ENCODE results near the gene CCDC57. TPM values are rescaled to one million over a fixed set of nuclear protein-coding genes. Genes with fewer than 3 reads are reported as not detected.

CCDC57 gene
- total RNA-seq, 1 donor from 2014 or later = 56.6 TPM

DNA sequence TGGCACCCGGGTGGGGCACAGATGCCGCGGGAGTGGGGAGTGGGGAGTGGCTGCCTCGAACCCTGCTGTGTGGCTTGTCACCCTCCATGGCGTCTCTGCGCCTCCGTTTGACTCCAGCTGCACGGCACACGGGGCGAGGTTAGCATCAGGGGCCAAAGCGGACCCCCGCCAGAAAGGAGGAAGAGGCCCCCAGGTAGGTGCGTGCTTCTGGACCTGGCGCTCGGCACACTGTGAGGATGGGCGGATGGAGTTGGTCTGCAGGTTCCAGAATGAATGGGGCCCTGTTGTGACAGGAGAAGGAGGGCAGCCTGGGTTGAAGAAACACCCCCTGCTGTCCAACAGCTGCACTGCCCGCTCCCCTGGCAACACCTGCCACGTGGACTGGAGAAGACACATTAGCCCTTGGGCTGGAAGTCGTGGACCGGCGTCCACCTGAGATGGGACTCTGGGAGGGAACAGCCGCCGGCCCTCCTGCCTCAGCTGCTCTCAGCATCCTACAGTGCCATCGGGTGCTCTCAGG, 105.2 kb downstream of the CCDC57 start:
- Mint-ChIP-seq H3K36me3 (ENCODE audit: low read depth) (no peaks in the 10 kb centered on the region), H3K27me3 (no peaks in the 10 kb centered on the region), H3K27ac (no peak overlapping the region), H3K4me1 (peaks cover 30% of the 10 kb centered on the region), H3K4me3 (no peak overlapping the region), H3K9me3 (no peaks in the 10 kb centered on the region)
- ChIA-PET CTCF (interaction anchor here (1.1 to 1.7 kb wide), 2 partner anchors 9 to 148 kb away, joined by 6 read pairs; partner anchors contain the start of gene FASN), POLR2A (interaction anchor here (0.6 to 2.8 kb wide), 4 partner anchors 10 to 180 kb away, joined by 3 to 24 read pairs (median 10); partner anchors contain the start of genes DCXR, FASN and MAFG)
- TF ChIP-seq, protein P1, sequence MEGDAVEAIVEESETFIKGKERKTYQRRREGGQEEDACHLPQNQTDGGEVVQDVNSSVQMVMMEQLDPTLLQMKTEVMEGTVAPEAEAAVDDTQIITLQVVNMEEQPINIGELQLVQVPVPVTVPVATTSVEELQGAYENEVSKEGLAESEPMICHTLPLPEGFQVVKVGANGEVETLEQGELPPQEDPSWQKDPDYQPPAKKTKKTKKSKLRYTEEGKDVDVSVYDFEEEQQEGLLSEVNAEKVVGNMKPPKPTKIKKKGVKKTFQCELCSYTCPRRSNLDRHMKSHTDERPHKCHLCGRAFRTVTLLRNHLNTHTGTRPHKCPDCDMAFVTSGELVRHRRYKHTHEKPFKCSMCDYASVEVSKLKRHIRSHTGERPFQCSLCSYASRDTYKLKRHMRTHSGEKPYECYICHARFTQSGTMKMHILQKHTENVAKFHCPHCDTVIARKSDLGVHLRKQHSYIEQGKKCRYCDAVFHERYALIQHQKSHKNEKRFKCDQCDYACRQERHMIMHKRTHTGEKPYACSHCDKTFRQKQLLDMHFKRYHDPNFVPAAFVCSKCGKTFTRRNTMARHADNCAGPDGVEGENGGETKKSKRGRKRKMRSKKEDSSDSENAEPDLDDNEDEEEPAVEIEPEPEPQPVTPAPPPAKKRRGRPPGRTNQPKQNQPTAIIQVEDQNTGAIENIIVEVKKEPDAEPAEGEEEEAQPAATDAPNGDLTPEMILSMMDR (IDR thresholded peaks at IDR 0.05) = no peak
- ATAC-seq (ENCODE audit: low read depth) = no peak
- no peak for DNase-seq
- intact Hi-C loops (cut with micrococcal nuclease) = loop anchor here (2.0 to 5.0 kb wide), 2 partner anchors 45 to 71 kb away; partner anchors contain the start of gene DCXR

DNA sequence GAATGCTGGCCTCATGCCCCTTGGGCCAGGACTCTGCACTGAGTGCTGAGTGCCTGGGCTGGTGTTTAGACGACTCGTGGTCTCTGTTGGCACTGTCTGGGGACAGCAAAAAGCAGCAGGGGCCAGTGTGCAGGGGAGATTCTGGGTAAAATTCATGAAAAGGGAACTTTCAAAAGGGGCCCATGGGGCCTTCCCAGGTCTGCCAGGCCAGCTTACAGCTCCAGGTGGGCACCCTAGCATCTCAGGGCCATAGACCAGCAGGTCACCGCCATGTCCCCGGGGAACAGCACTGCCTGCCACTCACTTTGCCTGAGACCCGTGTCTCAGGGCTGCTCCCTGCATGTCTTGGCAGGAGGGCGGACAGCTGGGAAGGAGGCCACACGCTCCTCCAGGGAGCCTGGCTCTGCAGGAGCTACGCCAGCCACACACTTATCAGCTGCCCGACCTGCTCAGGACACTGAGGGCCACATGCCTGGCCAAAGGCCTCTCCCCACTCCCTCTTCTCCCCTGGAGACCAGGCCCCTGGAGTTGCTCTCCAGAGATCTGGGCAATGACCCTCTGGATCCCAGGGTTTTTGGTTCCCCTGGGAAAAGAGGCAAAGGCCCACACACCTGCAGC, 105.8 kb downstream of the CCDC57 start:
- no peaks in the 10 kb centered on the region for H3K27me3 Mint-ChIP-seq
- H3K9me3 Mint-ChIP-seq = no peaks in the 10 kb centered on the region
- intact Hi-C loops (cut with micrococcal nuclease) = loop anchor here (2.0 to 5.0 kb wide), 2 partner anchors 46 to 70 kb away; partner anchors contain the start of gene DCXR
- POLR2A ChIA-PET = interaction anchor here (0.6 to 2.8 kb wide), 11 partner anchors 9 to 440 kb away, joined by 3 to 24 read pairs (median 4); partner anchors contain the start of genes ARL16, CCDC137, DCXR and DUS1L
- CTCF ChIA-PET = interaction anchor here (1.1 to 1.9 kb wide), 4 partner anchors 8 to 147 kb away, joined by 3 to 9 read pairs (median 6); partner anchors contain the start of genes DCXR, FASN and RAC3
- peaks cover 32% of the 10 kb centered on the region for H3K4me1 Mint-ChIP-seq
- no peak for DNase-seq
- TF ChIP-seq, protein P1 (IDR thresholded peaks at IDR 0.05) = no peak
- H3K4me3 Mint-ChIP-seq = peak overlapping the region; percentile 88
- ATAC-seq (ENCODE audit: low read depth) = peak; percentile 33
- no peaks in the 10 kb centered on the region for H3K36me3 Mint-ChIP-seq (ENCODE audit: low read depth)
- peak overlapping the region; percentile 94 for H3K27ac Mint-ChIP-seq

DNA sequence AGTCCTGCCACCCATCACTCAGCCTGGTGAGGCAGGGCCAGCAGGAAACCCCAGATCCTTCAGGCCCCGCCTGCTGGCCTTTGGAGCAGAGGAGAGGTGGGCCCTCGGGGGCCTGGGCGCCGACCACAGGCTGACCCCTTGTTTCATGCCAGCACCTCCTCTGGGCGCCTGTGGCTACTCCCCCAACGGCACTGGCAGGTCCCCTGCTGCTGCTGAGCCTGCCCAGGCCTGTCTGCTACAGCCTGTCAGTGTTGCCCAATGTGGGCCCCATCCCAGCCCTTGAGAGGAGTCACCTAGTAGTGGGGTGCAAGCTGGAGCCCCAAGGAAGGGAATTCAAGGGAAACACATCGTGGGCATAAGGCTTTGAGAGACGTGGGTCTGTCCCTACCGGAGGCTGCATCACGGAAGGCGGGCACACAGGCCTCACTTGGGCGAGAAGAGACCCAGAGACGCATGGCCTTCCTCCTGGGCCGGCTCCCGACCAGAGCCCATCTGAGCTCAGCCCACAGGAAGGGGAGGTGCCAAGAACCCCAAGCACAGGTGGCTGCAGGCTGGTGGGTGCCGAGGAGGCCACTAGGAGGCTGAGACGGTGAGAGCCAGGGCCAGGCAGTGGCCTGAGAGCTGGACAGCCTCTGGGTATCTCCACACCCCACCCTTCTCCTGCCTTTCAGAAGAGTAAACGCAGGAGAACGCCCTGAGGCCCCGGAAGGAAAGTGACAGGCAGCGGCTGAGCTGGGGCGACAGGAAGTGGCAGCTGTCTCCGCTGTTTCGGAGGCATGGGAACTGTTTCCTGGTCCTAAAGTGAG, 106.6 kb downstream of the CCDC57 start:
- TF ChIP-seq, protein P1 (IDR thresholded peaks at IDR 0.05) = no peak
- H3K27me3 Mint-ChIP-seq = no peaks in the 10 kb centered on the region
- H3K9me3 Mint-ChIP-seq = no peaks in the 10 kb centered on the region
- CTCF ChIA-PET = interaction anchor here (1.1 to 1.9 kb wide), 4 partner anchors 8 to 146 kb away, joined by 3 to 9 read pairs (median 6); partner anchors contain the start of genes DCXR, FASN and RAC3
- H3K4me3 Mint-ChIP-seq = peak overlapping the region; percentile 88
- ATAC-seq (ENCODE audit: low read depth) (peak; percentile 97), DNase-seq (peak; percentile 53)
- POLR2A ChIA-PET = interaction anchor here (0.6 to 2.8 kb wide), 10 partner anchors 9 to 439 kb away, joined by 3 to 24 read pairs (median 4); partner anchors contain the start of genes ARL16, CCDC137, DCXR and DUS1L
- no peaks in the 10 kb centered on the region for H3K36me3 Mint-ChIP-seq (ENCODE audit: low read depth)
- peak overlapping the region; percentile 94 for H3K27ac Mint-ChIP-seq
- intact Hi-C loops (cut with micrococcal nuclease) = loop anchor here (2.0 to 5.0 kb wide), 2 partner anchors 46 to 69 kb away; partner anchors contain the start of gene DCXR
- peaks cover 32% of the 10 kb centered on the region for H3K4me1 Mint-ChIP-seq

DNA sequence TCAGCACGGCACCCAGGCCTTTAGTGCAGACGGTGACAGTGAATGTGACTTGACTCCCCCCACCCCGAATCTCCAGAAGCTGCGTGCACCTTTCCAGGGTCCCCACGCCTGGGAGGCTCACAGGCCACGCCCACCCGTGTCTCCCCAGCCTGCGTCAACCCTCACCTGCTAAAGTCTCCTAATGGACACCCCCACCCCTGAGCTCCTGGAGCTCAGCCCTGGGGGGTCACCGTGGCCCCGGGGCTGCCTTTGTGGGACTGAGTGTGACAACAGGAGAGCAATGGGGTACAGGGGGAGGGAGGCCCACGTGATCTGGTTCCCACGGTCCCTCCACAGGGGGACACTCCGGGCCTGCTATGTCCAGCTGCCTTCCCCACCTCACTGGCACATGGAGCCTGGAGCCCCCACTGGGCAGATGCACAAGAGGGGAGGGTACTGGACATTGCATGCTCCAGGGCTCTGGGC, 107.2 kb downstream of the CCDC57 start:
- TF ChIP-seq, protein P1 (IDR thresholded peaks at IDR 0.05) = no peak
- ChIA-PET POLR2A (interaction anchor here (1.2 to 2.8 kb wide), 6 partner anchors 8 to 439 kb away, joined by 3 to 24 read pairs (median 7); partner anchors contain the start of genes CCDC137, DCXR, DUS1L and FASN), CTCF (interaction anchor here (1.3 to 1.9 kb wide), 2 partner anchors 68 to 75 kb away, joined by 3 to 9 read pairs; partner anchors contain the start of genes DCXR and RAC3)
- Mint-ChIP-seq H3K4me3 (peak overlapping the region; percentile 88), H3K27me3 (no peaks in the 10 kb centered on the region), H3K36me3 (ENCODE audit: low read depth) (no peaks in the 10 kb centered on the region), H3K27ac (peak overlapping the region; percentile 56), H3K4me1 (peaks cover 32% of the 10 kb centered on the region), H3K9me3 (no peaks in the 10 kb centered on the region)
- ATAC-seq (ENCODE audit: low read depth) (no peak), DNase-seq (no peak)
- intact Hi-C loops (cut with micrococcal nuclease) = loop anchor here (5.0 kb wide), 1 partner anchor 47 kb away; no protein-coding TSS in a partner anchor

Data from activated B cell treated with CpG ODN at 0.5 μM for 24 hours (primary cell).